ENCODE measurements around the gene PMF1.

The PMF1 gene

DNA sequence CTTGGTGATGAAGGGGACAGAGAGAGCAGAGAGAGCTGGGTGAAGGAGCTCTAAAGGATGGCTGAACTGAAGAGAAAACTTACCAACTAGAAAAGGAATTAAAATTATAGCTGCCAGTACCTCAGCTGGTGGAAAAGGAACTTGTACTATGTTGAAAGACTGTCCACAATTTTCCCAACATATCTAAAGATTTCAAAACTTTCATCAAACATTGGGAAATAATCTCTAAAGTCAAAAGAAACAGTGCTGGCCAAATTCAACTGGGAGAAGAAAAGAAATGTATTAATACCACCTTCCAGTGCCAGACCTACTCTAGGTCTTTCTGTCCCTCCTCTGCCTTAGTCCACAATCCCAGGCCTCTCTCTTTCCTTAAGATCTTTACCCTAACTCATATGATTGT, 63.7 kb downstream of the PMF1 start:
- DNase-seq = no peak

DNA sequence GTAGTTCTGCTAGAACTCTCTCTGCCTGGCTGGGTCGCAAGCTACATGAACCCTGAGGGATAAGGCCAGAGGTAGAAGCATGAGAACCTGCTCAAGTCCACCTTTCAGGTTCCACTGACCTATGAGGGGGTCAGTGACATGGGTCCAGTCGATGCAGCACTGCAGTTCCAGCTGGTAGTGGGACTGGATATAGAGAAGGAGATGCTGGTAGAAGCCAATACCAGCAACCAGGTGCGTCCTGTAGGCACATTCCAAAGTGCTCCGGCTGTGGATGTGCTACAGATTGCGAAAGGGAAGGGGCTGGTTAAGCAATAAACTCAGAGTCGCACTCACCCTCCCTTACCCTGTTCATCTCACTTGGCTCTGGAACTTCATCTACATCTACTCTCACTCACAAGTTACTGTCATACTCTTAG, 64.2 kb downstream of the PMF1 start:
- no peak for DNase-seq

DNA sequence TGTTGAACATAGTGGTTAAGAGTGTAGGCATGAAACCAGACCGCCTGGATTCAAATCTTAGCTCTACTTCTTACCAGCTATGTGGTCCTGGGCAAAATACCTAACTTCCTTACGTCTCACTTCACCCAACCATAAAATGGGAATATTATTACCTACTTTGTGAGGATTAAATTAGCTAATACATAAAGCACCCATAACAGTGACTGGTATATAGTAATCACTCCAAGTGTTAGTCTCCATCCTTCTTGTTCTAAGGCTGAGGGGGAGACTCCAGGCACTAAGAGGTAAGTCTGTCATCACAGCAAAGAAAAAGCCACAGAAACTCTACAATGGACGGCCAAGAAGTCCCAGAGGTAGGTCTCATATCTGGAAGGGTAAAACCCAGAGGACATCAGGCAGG, 67.0 kb downstream of the PMF1 start:
- no peak for DNase-seq

DNA sequence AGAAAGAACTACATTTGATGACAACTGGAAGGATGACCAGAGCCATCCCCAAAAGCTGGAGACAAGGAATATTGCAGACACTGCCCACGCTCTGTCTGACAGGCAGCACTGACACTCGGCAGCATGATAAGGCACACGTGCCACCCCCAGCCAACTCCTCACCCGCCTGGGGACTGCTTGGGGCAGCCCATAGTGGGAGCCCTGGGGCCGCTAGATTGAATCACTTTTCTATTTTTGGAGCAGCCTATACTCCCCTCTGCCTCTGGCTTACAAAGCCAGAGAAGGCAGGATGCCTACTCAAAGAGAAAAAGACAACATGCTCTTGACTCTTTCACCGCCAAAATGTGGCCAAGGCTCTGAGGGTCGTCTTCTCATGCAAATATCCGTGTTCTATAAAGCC, 68.5 kb downstream of the PMF1 start:
- DNase-seq = no peak

DNA sequence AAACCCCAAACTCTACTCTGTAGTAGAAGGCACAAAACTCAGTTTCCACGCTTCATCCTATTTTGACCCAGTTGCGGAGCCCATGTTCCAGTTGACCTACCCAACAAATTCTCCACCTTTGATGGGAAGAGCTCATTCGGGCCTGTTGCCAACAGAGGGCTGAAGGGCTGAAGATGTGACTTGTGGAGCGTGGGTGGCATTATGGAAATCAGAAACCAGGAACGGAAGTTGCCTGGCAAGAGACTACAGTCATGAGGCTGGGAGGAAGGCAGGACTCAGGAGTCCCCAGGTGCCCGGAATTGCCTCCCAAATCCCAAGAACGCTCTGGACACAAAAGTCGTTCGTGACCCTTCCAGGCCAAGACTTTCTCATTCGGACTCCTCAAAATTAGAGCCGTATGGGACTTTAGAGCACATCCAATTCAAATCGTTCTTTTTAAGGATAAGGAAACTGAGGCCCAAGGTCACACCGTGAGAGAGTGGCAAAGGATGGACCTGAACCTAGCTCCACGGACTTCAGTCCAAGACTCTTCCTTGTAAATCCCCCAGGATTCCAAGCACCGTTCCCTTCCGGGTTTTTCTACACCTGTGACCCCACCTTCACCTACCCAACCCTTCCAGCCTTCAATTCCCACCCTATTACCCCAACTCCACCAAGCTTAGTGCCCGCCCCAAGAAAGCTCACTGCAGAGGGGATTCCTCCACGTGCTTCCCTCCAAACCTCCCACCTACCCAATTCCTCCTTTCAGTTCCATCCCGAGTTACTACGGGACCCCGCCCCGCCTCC, 69.1 kb downstream of the PMF1 start:
- no peak for DNase-seq

DNA sequence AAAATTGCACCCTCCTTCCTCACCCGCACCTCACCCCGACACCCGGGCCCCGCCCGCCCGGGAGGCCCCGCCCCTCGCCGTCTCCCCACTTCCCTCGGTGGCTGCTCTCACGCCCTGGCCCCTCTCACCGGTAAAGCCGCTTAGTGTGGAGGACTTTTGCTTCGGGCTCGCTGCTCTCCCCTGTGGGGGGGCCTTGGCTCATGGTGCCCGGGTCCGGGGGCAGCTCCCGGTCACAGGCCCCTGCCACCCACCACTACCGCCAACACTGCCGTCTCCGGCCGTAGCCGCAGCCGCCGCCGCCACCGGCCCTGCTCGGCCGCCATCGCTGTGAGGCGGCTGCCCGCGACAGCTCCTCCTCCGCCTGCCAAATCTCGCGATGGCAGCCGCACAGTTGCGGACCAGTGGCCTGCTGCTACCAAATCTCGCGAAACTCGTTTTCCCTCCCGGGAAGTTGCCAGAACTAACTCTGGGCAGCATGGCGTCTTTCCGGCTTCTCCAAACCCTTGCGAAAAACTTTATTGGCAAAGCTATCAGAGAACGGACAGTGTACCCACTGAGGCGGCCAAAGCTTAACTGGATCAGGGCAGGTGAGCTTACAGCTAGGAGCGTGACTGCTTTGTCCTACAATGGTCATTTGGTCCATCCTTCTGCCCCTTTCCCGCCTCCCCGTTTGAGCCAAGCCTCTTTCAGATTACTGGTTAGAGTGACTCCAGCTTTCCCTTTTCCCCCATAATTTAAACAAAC, 69.8 kb downstream of the PMF1 start, which contains the start of gene SMG5:
Gene SMG5 (minus strand): TSS at position 347 of the 744 bp plus-strand sequence. CDS start 145 bp downstream, at position 202.
- peak; percentile 97 for DNase-seq

DNA sequence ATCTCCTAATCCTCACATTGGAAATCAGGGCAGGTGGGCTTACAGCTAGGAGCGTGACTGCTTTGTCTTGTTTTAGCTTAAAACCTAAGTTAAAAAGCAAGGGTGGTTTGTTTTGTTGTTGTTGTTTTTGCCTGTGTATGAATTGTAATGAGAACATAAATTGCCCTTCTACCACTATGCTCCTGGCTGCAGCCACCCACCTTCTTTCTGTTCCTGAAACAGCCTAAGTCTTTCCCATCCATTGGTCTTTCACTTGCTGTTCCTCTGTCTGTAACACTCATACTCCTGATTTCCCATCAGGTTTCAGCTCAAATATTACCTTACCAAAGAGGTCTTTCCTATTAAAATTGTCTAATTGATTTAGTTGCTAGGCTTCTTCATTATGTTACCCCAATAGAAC, 70.7 kb downstream of the PMF1 start:
- DNase-seq = no peak

DNA sequence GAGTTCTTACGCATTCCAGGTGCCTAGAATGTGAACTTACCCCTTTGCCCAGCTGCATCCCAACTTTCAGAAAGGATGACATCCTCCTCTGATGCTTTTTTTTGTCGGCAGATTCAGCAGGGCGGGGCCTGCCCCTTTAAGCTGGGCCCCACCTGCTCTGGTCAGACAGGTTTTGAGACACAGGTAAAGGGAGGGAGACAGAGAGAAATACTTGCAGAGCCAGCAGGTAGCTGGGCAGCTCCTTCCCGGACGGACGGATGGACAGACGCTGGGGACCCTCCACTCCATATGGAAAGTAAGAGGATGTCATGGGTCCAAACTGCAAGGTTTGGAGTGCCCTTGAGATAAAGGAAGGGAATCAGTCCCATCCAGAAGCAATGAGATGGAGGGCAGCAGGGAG, 71.3 kb downstream of the PMF1 start, which contains the start of gene TMEM79:
Gene TMEM79 (plus strand): TSS at position 214 of the 400 bp plus-strand sequence. CDS start 902 bp downstream, outside the sequence.
- DNase-seq = no peak

DNA sequence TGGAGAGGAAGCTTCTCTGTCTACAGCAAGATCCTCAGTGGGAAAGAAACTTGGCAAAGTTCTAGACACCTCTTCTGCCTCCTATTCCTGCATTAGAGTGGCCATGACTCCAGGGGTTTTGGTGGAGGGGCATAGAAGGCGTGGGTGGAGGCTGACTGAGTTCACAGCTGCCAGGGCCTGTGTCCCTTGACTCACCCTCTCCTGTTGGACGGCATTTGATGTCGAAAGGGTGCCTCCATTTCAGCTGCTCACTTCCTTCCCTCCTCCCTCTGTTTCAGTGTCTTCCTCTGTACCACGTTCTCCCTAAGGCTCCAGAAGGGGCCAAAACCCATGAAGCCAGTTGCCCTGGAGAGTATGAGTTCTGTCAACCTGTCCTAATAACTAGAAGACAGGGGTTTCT, 72.0 kb downstream of the PMF1 start:
- DNase-seq = no peak

DNA sequence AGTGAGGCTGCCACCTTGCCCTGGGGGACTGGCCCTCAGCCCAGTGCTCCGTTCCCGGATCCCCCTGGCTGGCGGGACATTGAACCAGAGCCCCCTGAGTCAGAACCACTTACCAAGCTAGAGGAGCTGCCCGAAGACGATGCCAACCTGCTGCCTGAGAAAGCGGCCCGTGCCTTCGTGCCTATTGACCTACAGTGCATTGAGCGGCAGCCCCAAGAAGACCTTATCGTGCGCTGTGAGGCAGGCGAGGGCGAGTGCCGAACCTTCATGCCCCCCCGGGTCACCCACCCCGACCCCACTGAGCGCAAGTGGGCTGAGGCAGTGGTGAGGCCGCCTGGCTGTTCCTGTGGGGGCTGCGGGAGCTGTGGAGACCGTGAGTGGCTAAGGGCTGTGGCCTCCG, 72.6 kb downstream of the PMF1 start:
- DNase-seq = no peak

DNA sequence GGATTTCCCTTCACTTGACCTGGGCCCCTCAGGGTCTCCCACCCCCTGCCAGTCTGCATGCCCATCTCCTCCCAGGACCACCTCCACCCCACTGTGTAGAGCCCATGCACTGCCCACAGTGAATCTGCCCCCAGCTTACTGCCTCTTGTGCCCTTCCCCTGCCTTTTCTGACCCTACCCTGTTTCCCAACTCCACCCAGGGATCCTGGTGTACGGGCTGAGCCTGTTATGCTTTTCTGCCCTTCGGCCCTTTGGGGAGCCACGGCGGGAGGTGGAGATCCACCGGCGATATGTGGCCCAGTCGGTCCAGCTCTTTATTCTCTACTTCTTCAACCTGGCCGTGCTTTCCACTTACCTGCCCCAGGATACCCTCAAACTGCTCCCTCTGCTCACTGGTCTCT, 73.3 kb downstream of the PMF1 start:
- no peak for DNase-seq
